ENCODE results near the gene ISOC2. TPM values are rescaled to one million over a fixed set of nuclear protein-coding genes. Genes with fewer than 3 reads are reported as not detected.
"Not testable (repeated sequence)": the region's sequence is repeated elsewhere in the genome, so short reads cannot be mapped to it uniquely, and the experiment has no call there.

ISOC2 gene
- total RNA-seq, 4 donors from 2014 or later: 71.1 to 142 (median 97.6) TPM

DNA sequence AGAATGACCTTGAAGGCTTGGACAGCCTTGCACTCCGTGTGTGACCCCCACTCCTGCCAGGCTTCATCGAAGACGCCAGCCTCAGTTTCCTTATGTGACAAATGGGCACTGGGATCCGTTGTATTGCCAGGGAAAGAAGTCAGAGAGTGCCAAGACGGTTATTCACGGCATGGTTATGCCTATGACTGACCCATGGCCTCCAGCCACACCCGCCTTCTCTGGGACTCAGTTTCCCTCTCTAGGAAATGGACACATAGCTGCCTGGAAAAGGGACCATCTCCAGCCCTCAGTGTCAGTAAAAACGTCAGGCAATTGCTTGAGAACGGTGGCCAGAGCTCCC lies 52.9 kb downstream of the ISOC2 start:
- Histone ChIP-seq H3K36me3 (peaks cover 0 to under 1% (median 0%) of the 10 kb centered on the region in 4 donors), H3K27me3 (no peaks in the 10 kb centered on the region), H3K4me3 (peak overlapping the region; percentile 13 to 100 (median 98)), H3K4me1 (peaks cover 0 to 27% (median 21%) of the 10 kb centered on the region in 4 donors), H3K27ac (peak overlapping the region; percentile 97 to 100 (median 98)), H3K9me3 (no peaks in the 10 kb centered on the region)
- in situ Hi-C loops (cut with MboI; ENCODE audit: low pct_ligation_motif_present in 1 of 4, low pct_unique_long_range_greater_than_20kb in 1 of 4, low sequenced_read_pairs in 3 of 4) (loop anchor here in 2 of 4 donors (25.0 kb wide), 1 partner anchor 121 kb away; the partner anchor contains the start of genes BRSK1 (in 2 of the 2) and HSPBP1 (in 2 of the 2)), intact Hi-C loops (cut with DNase I; ENCODE audit: low total_unique reads) (no loop called here)
- 74% methylated on average over 9 of the region's 9 CpGs; no CpG with 5 or more reads in 1 of the 2 donors for WGBS, 2 donors (ENCODE audit: low coverage in 1 of 2)
- no peak for DNase-seq
- TF ChIP-seq, protein P1, sequence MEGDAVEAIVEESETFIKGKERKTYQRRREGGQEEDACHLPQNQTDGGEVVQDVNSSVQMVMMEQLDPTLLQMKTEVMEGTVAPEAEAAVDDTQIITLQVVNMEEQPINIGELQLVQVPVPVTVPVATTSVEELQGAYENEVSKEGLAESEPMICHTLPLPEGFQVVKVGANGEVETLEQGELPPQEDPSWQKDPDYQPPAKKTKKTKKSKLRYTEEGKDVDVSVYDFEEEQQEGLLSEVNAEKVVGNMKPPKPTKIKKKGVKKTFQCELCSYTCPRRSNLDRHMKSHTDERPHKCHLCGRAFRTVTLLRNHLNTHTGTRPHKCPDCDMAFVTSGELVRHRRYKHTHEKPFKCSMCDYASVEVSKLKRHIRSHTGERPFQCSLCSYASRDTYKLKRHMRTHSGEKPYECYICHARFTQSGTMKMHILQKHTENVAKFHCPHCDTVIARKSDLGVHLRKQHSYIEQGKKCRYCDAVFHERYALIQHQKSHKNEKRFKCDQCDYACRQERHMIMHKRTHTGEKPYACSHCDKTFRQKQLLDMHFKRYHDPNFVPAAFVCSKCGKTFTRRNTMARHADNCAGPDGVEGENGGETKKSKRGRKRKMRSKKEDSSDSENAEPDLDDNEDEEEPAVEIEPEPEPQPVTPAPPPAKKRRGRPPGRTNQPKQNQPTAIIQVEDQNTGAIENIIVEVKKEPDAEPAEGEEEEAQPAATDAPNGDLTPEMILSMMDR (IDR thresholded peaks at IDR 0.05): no peak
- no peak for TF ChIP-seq POLR2A (IDR thresholded peaks at IDR 0.05)
- TF ChIP-seq EP300 (IDR thresholded peaks at IDR 0.05; ENCODE audit: low read depth): no peak
- no peak for TF ChIP-seq POLR2AphosphoS5 (IDR thresholded peaks at IDR 0.05)

DNA sequence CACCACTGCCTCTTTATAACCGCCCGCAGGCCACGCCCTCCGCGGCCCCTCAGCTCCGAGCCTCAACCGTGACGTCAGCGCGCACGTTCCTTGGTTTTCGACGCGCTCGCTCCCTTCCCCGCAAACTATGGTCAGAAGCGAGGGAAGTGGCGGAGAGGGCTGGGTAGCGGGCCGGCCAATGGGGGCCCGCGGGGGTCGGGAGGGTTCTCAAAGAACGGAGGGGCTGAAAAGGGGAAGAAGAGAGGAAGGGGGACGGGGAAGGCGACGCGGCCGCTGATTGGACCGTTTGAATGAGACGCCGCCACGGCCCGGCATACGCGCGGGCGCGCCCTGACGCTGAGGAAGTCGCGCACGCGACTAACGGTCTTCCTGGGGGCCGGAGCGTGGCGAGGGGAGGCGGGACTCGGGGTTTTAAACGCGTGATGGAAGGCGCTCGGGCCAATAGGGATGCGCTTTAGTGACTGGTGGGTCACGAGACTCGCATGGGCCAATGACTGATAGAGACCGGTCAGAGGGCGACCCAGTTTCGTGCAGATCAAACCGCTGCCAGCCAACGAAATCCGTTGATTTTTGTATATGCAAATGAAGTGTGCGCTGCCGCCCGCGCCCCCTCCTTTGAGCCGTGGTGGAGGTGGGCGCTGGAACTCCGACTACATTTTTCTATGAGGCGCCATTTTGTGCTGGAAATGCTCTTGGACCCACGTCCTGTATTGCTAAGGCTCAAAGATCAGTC lies 53.5 kb downstream of the ISOC2 start:
- DNase-seq: peak; percentile 98
- in situ Hi-C loops (cut with MboI; ENCODE audit: low pct_ligation_motif_present in 1 of 4, low pct_unique_long_range_greater_than_20kb in 1 of 4, low sequenced_read_pairs in 3 of 4) (loop anchor here in 2 of 4 donors (25.0 kb wide), 1 partner anchor 121 kb away; the partner anchor contains the start of genes BRSK1 (in 2 of the 2) and HSPBP1 (in 2 of the 2)), intact Hi-C loops (cut with DNase I; ENCODE audit: low total_unique reads) (loop anchor here (2.0 kb wide), 1 partner anchor 67 kb away; no protein-coding TSS in a partner anchor)
- peaks cover 0 to 6% (median 0%) of the 10 kb centered on the region in 4 donors for H3K36me3 ChIP-seq
- peak overlapping the region; percentile 97 to 100 (median 99) for H3K4me3 ChIP-seq
- no peaks in the 10 kb centered on the region for H3K9me3 ChIP-seq
- peak overlapping the region; percentile 97 to 100 (median 98) for H3K27ac ChIP-seq
- H3K4me1 ChIP-seq: peaks cover 0 to 27% (median 21%) of the 10 kb centered on the region in 4 donors
- TF ChIP-seq POLR2A (IDR thresholded peaks at IDR 0.05): peak; percentile 89
- TF ChIP-seq, protein P1 (IDR thresholded peaks at IDR 0.05): no peak
- no peaks in the 10 kb centered on the region for H3K27me3 ChIP-seq
- 0% methylated on average over 58 of the region's 72 CpGs; no CpG with 5 or more reads in 1 of the 2 donors for WGBS, 2 donors (ENCODE audit: low coverage in 1 of 2)

DNA sequence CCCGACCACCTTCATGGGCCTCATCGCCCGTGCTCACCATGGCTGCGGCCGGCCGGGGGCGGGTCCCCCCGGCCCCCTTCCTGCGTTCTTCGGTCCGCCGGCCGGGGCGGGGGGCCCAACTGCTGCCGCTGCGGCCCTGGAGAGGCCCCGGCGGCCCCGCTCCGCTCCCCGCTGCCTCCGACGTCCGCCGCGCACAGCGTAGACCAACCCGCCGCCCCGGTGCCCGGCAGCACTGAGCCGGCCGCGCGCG lies 54.0 kb downstream of the ISOC2 start, which contains the start of gene UBE2S:
Gene UBE2S (minus strand): TSS at position 239 of the 250 bp plus-strand sequence. CDS start 199 bp downstream, at position 40.
- not testable (repeated sequence) for H3K36me3 ChIP-seq, H3K9me3 ChIP-seq, H3K27me3 ChIP-seq, DNase-seq
- 3% methylated on average over 15 of the region's 36 CpGs; no CpG with 5 or more reads in 1 of the 2 donors for WGBS, 2 donors (ENCODE audit: low coverage in 1 of 2)
- peak; percentile 98 to 99 (median 99) for TF ChIP-seq POLR2AphosphoS5 (IDR thresholded peaks at IDR 0.05)
- Histone ChIP-seq H3K27ac (peak within 1 kb of the TSS; percentile 97 to 100 (median 98)), H3K4me1 (peaks cover 0 to 27% (median 21%) of the 10 kb centered on the region in 4 donors), H3K4me3 (peak within 1 kb of the TSS; percentile 97 to 100 (median 99))
- in situ Hi-C loops (cut with MboI; ENCODE audit: low pct_ligation_motif_present in 1 of 4, low pct_unique_long_range_greater_than_20kb in 1 of 4, low sequenced_read_pairs in 3 of 4) (loop anchor here in 2 of 4 donors (25.0 kb wide), 1 partner anchor 120 kb away; the partner anchor contains the start of genes BRSK1 (in 2 of the 2) and HSPBP1 (in 2 of the 2)), intact Hi-C loops (cut with DNase I; ENCODE audit: low total_unique reads) (loop anchor here (2.0 kb wide), 1 partner anchor 67 kb away; no protein-coding TSS in a partner anchor)

DNA sequence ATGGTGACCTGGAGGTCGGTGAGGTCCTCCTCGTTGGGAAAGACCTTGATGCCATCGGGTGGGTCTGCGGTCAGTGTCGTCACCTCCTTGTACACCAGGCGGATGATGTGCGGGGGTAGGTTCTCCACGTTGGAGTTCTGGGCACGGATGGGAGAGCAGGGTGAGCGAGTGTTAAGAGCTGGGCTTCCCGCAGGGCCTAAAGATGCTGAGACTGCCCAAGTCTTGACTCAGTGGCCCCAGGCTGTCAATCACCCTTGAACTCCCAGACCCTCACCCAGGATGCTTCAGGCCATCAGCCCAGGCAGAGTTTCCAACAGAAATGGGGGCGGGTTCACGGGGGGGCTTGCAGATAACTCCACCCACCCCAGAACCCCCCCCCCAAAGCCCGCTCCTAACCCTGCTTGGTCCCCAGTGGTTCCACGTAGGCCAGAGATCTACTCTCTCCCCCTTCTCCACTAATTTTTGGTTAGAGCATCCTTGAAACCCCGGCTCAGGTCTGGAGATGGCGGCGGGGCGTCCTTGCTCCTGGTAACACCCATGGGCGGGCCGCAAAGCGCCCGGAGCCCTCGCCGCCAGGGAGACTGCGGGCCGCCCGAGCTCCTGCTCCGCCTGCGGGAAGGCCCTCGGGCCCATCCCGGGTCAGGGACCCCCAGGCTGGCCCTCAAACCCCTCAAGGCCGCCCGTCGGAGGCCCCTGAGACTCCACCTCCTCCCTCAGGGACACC lies 54.5 kb downstream of the ISOC2 start:
- peak overlapping the region; percentile 97 to 100 (median 98) for H3K27ac ChIP-seq
- TF ChIP-seq POLR2AphosphoS5 (IDR thresholded peaks at IDR 0.05): no peak
- TF ChIP-seq, protein P1 (IDR thresholded peaks at IDR 0.05): no peak
- TF ChIP-seq POLR2A (IDR thresholded peaks at IDR 0.05): no peak
- no peak for TF ChIP-seq EP300 (IDR thresholded peaks at IDR 0.05; ENCODE audit: low read depth)
- H3K4me3 ChIP-seq: peak overlapping the region; percentile 97 to 100 (median 99)
- DNase-seq: peak; percentile 51
- no peaks in the 10 kb centered on the region for H3K27me3 ChIP-seq
- intact Hi-C loops (cut with DNase I; ENCODE audit: low total_unique reads): loop anchor here (2.0 kb wide), 1 partner anchor 66 kb away; no protein-coding TSS in a partner anchor
- 52 to 59% methylated on average over 10 to 12 of the region's 35 CpGs for WGBS, 2 donors (ENCODE audit: low coverage in 1 of 2)
- peaks cover 0 to 27% (median 21%) of the 10 kb centered on the region in 4 donors for H3K4me1 ChIP-seq
- peaks cover 0 to 7% (median 0%) of the 10 kb centered on the region in 4 donors for H3K36me3 ChIP-seq
- no peaks in the 10 kb centered on the region for H3K9me3 ChIP-seq
- in situ Hi-C loops (cut with MboI; ENCODE audit: low pct_ligation_motif_present in 1 of 4, low pct_unique_long_range_greater_than_20kb in 1 of 4, low sequenced_read_pairs in 3 of 4): loop anchor here in 2 of 4 donors (25.0 kb wide), 1 partner anchor 120 kb away; the partner anchor contains the start of genes BRSK1 (in 2 of the 2) and HSPBP1 (in 2 of the 2)

Measured in transverse colon (tissue), 4 donors.